DND-41 (cell line): ENCODE results near the gene GRM5.

Experiments used
- EZH2 ChIP-seq: IDR thresholded peaks from 3 replicates; pipeline ENCODE4 v1.6.1; 2012; ENCODE audit warnings: borderline replicate concordance, low read depth, mild to moderate bottlenecking, moderate library complexity, low read length, inconsistent platforms; ENCODE audit not compliant: severe bottlenecking
- TF ChIP-seq, protein P1 (sequence below): IDR thresholded peaks from 2 replicates; pipeline ENCODE4 v1.5.1; 2012; ENCODE audit warnings: borderline replicate concordance, low read length, moderate library complexity, mild to moderate bottlenecking; ENCODE audit not compliant: poor library complexity, severe bottlenecking; ENCODE audit errors: extremely low read depth

GRCh38 chr11:88535916-88536547 is 529.8 kb downstream of the GRM5 start:
- TF ChIP-seq, protein P1, sequence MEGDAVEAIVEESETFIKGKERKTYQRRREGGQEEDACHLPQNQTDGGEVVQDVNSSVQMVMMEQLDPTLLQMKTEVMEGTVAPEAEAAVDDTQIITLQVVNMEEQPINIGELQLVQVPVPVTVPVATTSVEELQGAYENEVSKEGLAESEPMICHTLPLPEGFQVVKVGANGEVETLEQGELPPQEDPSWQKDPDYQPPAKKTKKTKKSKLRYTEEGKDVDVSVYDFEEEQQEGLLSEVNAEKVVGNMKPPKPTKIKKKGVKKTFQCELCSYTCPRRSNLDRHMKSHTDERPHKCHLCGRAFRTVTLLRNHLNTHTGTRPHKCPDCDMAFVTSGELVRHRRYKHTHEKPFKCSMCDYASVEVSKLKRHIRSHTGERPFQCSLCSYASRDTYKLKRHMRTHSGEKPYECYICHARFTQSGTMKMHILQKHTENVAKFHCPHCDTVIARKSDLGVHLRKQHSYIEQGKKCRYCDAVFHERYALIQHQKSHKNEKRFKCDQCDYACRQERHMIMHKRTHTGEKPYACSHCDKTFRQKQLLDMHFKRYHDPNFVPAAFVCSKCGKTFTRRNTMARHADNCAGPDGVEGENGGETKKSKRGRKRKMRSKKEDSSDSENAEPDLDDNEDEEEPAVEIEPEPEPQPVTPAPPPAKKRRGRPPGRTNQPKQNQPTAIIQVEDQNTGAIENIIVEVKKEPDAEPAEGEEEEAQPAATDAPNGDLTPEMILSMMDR: no peak
- no peak for TF ChIP-seq EZH2
